ENCODE data around the gene GPR153.
A peak's percentile ranks its signal among the peaks of the same experiment; 100 is the strongest.

The GPR153 gene

DNA sequence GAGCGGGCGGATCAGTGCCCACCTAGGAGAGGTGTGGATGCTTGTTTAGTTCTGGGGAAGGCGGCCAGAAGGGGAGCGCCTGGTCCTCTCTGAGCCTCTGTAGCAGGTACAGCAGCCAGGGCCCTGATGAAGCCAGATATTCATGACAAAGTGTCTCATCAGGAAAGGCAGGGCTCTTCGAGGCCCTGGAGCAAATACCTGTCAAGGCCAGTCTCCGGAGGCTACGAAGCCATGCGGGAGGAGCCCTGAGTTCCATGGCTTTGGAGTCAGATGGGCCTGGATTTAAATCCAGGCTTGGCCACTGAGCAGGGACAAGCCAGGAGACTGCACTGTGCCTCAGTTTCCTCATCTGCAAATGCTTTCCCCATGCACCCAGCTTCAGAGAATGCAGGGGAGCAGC, 25.4 kb upstream of the GPR153 start:
- no peak for DNase-seq

DNA sequence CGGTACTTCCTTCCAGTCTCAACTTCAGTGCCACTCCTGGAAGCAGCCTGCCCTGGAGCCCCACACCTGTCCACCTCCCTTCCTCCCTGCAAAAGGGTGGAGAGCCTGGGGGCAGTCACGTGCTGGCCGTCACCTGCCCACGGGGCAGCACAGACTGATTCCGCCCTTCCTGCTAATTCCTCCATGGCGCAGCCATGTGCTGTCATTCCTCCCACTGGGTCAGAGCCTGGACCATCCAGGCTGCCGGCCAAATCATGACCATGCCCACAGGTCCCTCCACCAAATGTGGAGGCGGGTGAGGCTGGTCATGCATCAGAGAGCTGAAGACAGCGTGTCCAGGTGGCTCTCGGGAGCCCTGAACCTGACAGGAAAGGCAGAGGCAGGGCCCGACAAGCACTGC, 24.4 kb upstream of the GPR153 start:
- no peak for DNase-seq

DNA sequence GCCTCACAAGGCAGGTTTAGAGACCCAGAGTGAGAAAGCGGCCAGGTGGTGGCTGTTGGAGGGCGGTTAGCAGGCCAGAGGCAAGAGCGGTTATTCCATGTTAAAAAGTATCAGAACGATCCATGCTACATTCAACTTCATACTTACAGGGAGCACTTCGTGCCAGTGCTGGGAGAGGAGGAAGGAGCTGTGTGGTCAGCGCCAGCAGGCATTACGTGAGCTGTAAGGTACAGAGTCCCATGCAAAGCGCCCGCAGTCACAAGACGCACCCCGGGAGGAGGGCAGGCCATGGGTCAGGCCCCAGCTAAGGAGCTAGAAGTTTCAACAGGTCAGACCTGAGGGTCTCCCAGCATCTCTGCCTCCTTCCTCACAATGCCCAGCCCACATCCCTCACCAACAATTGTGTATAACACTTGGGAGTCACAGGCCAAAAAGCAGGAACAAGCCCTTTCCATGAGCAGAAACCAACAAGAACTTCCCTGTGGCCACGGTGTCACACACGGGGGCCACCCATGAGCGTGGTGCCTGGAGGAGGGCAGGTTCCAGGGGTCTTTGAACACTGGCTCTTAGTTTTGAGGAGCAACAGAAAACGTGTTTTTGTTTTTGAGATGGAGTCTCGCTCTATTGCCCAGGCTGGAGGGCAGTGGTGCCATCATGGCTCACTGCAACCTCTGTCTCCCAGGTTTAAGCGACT, 21.8 kb upstream of the GPR153 start:
- DNase-seq, result no peak

DNA sequence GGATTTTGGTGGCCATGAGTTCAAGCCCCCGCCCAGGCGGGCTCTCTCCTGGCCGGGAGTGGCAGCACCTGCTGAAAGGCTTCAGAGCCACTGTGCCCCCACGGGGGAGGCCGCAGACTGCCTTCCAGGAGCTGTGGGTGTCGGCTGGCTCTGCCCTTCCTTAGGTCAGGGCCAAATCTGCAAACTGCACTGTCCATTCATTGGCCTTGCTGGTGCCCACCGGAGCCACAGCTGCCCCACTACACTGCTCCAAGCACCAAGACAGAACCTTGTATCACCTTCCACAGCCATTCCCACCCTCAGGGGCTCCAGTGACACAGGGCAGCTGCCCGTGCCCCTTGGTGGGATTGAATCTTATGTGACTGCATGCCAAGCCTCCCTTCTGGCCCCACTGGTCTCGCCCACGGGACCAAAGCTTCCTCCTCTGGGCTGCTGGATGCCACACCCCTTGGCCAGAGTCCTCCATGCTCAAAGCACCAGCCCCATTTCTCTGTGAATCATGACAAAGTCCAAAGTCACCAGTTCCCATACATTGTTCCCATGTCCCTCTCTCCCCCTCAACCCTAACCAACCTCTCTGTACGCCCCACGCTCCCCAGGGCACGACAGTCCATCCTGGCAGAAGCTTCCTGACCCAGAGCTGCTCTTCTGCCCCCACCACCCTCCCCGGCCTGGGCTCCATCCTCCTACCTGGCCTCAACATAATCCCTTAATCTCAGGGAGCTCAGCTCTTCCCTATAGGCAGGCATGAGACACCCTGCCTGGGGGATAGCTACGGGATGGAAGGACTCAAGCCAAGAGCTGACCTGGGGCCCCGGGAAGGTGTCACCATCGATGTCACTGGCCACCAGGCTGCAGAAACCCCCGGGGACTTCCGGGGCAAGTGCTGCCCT, 20.9 kb upstream of the GPR153 start:
- peak in 2 of 3 donors; percentile 25 to 45 for DNase-seq

DNA sequence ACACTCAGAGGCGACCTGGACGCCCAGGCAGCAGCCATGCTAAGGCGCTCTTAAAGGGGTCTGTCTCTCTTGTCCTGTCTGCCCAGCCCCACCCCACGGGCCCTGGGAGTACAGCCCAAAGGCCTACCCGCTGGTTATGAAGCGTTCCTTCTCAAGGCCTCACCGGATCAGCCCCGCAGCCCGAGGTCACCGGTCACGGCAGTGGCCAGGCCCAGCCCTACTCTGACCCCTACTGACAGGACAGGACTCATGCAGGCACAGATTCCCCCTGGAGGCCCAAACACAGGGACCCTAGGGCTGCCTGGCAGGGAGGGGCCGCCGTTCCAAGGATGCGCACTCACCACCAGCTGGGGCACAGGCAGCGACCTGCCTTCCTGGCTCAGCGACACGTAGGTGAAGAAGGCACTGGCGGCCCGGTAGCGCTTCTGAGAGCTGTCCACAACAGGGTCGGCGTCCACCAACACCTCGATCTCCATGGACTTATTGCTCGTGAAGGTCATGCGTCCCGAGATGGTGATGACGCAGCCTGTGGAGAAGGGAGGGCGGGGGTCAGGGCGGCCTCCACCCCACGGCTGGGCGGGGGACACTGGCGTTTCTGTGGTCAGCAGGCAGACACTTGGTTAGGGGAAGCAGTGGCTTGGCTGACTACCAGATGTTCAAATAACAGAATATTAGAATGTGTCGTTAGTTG, 20.0 kb upstream of the GPR153 start:
- peak in 2 of 3 donors; percentile 12 to 28 for DNase-seq

DNA sequence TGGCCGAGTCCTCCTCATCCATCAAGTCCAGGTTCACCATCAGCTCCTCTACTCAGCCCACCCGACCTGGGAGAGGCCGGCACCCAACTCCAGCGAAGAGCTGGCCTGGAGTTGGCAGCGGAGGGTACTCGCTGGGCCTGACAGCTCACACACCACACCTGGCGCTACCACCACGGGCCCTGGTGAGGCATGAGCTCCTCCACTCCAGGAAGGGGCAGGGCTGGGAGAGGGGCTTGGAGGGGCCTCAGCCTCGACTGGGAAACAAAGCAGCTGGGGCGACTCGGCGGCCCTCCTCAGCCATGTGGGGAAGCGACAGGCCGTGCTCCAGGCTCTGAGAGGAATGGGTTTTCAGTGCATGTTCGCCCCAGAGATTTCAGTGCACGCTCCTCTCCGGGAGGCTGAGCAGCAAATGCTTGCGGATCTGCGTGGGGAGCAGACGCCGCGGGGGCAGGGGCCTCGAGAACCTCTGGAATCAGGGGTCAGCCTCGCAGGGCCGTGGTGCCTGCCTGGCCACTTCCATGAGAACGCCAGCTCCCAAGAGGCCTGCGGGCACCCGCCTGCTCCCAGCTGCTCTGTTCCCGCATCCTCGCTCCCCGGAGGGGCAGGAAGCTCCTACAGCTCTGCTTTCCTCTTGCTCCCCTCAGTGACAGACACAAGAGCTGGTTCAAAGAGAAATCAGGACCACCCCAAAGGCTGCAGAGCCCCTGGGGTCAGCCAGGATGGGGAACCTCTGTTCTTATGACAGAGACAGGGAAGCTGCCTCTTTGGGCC, 18.9 kb upstream of the GPR153 start:
- DNase-seq, result no peak

DNA sequence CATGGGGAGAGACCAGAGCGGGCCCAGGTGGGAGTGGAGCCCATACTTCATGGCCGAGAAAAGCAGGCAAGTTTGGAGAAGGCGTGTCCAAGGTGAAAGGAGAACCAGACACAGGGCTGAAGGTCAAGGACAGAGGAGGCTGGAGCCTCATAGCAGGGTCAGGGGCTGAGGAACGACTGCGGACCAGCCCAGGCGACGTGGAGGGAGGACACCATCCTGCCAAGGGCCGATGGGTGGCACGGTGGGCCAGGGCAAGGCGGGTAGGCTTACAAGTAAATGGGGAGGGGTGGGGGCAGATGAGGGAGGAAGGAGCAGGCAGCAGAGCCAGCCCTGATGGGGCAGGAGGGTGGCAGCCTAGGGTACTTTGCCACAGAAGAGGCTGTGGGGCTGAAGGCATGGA, 18.2 kb upstream of the GPR153 start:
- DNase-seq, result no peak

DNA sequence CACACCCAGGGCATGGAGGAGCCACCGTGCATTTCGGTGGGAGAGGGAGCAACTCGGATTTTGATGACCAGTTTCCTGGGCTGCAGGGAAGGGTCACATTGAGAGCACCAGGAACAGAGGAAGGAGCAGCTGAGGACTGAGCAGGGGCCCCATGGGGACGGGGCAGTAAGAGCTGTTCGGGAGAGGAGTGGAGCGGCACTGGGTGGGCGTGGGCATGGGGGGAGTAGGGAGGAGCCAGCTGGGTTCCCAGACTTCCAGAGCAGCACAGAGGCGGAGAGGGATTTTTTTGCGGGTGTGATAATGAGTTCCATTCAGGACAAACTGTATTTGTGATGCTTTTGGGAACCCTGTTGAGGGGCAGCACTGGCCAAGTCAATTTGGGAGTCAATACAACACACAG, 17.4 kb upstream of the GPR153 start:
- no peak for DNase-seq

DNA sequence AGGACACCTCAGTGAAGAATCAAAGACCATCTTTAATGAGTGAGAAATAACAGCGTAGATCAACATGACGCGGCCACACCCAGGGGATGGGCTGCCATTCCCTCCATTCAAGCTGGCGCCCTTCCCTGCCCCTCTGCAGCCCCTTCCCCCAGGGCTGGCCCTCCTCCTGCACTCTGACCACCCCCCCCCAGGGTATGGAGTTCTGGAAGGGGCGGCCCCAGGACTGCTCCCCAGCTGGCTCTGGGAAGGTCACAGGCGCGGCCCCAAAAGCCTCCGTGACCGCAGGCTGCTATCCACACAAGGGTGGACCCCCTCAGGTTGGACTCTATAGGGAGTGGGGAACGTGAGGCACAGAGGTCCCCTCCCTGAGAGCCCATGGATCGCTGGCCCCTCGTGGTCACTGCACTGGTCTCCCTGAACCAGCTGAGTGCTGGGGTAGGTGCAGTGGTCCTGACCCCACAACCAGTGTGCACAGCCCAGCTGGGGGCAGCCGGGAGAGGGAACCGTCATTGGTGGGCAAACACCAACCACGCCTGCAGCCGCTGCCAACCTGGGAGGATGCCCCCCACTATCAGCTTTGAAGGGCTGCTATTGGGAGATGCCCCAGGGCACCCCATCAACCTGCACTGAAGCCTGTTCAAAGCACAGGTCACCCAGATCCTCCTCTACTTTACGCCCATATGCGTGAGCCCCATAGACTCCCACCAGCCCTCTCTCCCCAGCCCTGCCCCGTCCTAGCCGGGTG, 16.1 kb upstream of the GPR153 start:
- no peak for DNase-seq

DNA sequence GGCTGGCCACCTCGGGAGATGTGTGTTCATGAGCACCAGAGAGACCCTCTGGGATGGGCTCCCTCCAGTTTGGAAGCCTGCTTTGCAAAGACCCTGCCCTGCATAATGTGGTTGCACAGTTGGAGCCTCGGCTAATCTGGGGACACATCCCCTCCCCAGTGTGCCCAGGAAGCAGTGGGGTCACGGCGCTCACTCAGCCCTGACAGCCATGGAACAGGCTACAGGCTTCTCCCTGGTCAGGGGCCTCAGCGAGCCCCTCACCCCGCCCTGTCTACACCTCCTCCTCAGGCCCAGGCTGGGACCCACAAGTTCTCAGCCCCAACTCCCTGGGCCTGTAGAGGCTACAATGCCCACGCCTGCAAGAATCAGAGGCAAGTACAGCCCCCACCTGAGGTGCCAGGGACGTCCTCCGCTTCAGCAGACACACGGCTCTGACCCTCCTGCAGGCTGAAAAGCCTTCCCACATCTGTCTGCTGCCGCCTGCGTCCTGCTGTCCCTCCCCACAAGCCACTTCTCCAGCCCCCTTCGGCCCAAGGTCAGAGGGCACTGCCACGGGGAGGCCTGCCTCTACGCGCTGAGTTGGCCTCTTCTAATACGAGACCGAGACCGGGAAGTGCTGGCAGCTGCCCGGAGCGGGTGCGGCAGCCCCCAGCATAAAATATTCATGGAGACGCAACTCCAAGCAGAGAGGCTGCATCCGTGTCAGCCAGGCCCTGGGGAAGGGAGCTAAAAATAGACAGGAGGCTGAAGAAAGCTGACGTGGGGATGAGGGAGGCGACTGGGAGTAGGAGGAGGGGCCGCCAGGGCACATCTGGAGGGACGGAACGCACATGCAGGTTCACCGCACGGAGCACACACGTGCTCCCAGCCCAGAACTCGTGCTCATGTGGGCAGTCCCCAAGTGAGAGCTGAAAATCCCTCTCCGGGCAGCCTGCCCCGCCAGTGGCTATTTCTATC, 15.2 kb upstream of the GPR153 start:
- DNase-seq, result no peak

DNA sequence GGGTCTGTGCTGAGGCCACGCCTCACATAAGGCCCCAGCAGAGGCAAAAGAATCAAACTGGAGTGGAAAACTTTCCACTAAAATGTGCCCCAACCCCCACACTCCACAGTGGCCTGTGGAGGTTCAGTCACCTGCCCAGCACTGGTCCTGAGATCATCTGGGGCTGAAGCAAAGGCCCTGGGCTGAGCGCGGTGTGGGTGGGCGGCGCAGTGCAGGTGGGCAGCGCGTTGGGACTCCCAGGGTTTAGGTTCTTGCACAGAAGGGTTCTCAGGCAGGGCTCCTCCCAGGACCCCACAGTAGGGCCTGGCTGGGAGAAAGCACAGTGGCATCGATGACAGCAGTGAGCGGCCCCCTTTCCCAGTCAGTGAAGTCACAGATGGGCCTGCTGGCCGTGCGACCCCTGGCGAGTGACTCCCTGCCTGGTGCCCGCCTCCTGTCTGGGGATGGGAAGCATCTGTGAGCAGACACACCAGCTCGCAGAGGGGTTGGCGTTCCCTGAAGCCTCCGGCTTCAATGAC, 13.8 kb upstream of the GPR153 start:
- DNase-seq, result no peak

DNA sequence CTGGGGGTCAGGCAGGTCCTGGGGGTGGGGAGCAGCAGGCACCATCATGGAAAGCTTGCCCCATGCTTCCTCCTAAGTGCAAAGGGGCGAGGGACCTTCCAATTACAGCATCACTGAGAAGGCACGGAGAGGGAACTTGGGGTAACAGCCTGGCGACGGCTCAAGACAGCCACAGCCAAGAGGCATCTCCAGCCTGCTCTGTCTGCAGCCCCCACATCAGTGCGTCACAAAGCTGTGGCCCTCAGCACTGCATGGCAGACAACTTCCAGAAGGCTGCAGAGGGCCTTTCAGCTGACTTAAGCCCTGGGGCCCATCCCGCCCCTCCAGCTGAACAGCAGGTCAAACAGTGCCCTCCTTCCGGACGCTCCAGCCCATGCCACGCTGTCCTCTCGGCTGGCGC, 13.2 kb upstream of the GPR153 start:
- DNase-seq, result no peak

DNA sequence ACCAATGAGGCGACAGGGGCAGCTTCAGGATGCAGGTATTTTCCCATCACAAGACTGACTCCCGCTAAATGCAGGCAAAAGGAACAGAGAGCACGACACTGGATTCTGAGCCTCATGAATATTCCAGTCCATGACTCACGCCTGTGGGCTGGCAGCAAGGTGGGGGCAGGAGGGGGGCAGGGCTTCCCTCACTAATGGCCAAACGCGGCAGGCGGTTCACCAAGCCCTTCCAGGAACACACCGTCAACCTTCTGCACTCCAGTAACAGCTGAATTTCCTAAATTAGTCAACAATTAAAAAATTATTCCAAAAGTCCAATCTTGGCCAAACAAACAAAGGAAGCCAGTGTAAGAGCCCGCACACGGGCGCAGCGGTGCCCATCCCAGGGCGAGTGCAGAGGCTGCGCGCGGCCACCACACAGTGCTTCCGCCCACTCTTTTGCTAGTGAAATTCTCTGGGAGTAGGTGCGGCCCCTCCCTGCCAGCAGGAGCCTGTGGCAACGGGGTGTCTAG, 12.5 kb upstream of the GPR153 start:
- DNase-seq, result peak; percentile 54 to 65 (median 64)

DNA sequence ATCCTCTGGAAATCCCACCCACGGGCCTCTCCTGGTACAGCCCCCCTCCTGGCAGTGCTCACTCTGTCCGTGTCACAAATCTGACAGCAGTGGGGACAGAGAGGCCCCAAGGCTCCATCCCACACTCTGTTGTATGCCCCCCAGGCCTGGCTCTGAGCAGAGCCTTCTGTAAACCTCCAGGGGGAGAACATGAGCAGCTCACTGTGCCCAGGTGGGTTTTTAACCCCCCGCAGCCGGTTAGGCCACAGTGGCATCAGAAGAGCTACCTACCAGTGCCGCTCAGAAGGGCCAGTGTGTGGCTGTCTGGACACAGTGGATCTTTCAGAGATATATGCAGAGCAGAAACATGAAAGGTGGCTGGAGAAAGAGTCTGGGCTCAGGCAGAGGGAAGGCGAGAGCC, 12.0 kb upstream of the GPR153 start:
- no peak for DNase-seq

DNA sequence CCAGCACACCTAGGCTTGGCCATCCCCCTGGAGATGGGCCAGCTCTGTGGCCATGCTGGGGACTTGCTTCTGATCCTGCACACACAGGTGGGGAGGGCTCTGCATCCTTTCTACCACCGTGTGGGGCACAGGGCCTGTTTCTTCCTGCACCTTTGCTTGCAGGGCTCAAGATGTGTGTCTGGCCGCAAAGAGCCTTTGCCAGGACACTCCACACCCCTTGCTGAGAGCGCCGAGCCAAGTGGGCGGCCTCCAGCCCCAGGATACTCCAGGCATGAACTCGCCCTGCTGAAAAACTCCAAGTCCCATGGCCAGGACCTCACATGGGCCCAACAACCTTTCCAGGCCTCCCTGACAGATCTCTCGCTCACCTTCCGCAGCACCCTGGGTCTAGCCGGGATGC, 11.6 kb upstream of the GPR153 start:
- no peak for DNase-seq

DNA sequence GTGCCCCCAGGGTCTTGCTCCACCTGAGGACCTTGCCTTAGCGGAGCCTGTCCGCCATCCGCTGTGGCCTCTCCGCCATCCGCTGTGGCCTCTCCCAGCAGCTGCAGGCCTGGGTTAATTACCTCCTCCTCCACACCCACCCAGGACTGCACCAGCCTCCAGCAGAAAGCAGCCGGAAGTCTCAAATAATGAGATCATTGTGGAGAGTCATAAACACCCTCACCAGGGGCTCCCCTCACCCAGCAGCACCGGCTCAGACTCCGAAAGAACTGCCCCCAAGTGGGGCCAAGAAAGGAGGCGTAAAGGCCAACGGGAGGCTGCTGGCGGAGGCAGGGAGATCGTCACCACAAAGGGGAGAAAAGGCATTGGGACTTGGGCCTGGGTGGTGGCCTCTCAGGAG, 10.7 kb upstream of the GPR153 start:
- no peak for DNase-seq

DNA sequence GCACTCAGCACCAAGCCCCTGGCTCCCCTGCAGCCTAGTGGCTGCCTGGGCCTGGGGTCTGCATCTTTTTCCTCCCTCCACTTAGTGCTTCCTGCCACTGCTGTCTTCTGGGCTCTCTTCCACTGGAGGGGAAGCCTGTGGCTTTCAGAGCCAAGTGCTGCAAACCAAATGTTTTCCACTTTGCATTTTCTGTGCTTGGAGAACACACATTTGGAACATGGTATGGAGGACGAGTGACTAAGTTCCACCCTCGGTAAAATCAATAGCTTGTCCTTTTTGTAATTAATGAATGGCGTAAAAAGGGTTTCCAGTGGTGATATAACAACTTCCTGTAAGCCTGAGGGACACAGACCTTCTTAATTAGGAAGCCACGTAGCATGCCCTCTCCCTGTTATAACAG, 10.1 kb upstream of the GPR153 start:
- DNase-seq, result no peak

DNA sequence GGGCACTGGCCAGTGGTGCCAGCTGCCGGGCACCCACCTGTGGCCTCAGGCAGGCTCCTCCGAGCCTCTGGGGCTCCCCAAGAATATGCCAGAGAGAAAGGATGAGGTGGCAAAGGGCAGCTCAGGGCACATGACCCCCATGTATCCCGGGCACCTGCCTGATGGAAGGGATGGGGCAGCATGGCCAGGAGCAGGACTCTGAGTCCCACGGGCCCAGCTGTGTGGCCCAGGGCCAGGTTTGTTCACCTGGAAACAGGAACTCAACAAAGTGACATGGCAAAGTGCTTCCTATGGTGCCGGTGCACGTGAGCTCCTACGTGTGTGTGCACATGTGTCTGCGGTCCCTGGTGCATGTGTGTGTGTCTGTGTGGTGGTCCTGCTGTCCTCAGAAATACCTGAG, 9.5 kb upstream of the GPR153 start:
- DNase-seq, result no peak

DNA sequence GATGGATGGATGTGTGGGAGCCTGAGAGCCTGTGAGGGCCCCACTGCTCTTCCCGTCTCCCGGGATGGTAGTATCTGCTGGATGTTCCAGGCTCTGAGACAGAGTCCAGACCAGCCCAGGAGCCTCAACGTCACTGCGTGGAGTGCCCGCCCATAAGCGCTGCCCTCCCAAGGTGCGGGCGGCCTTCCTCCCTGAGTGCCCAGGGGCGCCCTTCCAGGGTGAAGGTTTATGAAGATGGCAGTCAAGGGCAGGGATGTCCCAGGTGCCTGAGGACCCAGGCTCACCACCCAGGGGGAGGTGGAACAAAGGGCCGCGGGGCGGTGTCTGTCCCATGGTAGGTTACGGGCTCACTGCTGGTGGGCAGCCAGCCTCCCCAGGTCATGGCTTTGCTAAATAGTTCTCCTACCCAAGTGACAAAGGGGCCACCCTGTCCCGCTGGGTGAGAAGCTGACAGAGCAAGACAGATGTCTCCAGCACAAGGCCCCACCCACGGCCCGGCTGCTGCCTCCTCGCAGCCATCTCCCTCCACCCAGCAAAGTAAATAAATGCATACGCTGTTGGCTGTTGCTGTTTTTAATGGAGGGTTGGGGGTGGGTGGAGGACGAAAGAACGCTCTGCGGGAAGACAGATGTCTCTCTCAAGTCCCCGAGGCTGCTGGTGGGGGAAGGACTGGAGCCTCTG, 9.0 kb upstream of the GPR153 start:
- no peak for DNase-seq

DNA sequence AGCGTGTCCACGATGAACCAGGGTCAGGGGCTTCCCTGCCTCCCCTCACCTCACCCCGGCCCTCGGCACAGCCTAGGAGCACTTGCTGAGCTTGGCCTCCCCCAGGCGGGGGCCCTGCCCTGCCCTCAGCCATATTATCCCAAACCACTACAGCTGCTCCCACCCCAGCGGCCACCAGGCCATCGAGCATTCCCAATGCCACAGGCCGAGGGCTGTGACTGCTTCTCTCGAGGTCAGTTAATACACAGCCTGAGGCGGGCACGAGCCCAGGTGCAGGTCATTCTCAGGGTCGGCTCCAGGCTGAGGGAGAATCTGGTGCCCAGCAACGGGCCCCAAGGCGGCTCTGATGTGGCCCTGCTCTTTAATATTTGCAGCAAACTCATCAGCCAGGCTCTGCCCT, 8.4 kb upstream of the GPR153 start:
- no peak for DNase-seq
